Endodermal cell (in vitro differentiated cells): ENCODE results near the gene ARPP21. TPM values are rescaled to one million over a fixed set of nuclear protein-coding genes. Genes with fewer than 3 reads are reported as not detected.

Experiments used
- DNase-seq: peaks from one replicate; pipeline ENCODE4 v3.0.0-alpha.2; 2017
- H3K27ac ChIP-seq: 2 replicates; pipeline ENCODE4 v1.5.1; 2013; ENCODE audit warnings: mild to moderate bottlenecking, low read depth, low read length, moderate library complexity
- H3K27me3 ChIP-seq: 2 replicates; pipeline ENCODE4 v1.6.1; 2013; ENCODE audit warnings: mild to moderate bottlenecking, low read length, moderate library complexity; ENCODE audit not compliant: insufficient read depth, control insufficient read depth, poor library complexity, severe bottlenecking
- H3K36me3 ChIP-seq: 2 replicates; pipeline ENCODE4 v1.7.0; 2013; ENCODE audit warnings: mild to moderate bottlenecking, low read length, moderate library complexity; ENCODE audit not compliant: control insufficient read depth, insufficient read depth
- H3K4me1 ChIP-seq: one replicate; pipeline ENCODE4 v1.7.0; 2013; ENCODE audit warnings: low read length; ENCODE audit not compliant: control insufficient read depth, insufficient read depth
- H3K4me3 ChIP-seq: 2 replicates; pipeline ENCODE4 v1.5.1; 2013; ENCODE audit warnings: mild to moderate bottlenecking, low read length, moderate library complexity
- H3K9ac ChIP-seq: 2 replicates; pipeline ENCODE4 v1.6.1; 2013; ENCODE audit warnings: mild to moderate bottlenecking, low read length, moderate library complexity; ENCODE audit not compliant: poor library complexity, severe bottlenecking; ENCODE audit errors: extremely low read depth
- H3K9me3 ChIP-seq: 2 replicates; pipeline ENCODE4 v1.6.1; 2013; ENCODE audit warnings: mild to moderate bottlenecking, low read length, moderate library complexity; ENCODE audit not compliant: control insufficient read depth
- H3K27ac Mint-ChIP-seq: 2 replicates; pipeline ENCODE4 v1.8.0; 2020; ENCODE audit warnings: mixed read lengths
- H3K27me3 Mint-ChIP-seq: 2 replicates; pipeline ENCODE4 v1.8.0; 2021; ENCODE audit warnings: mild to moderate bottlenecking, mixed read lengths; ENCODE audit not compliant: insufficient read depth
- H3K36me3 Mint-ChIP-seq: 2 replicates; pipeline ENCODE4 v1.8.0; 2020; ENCODE audit warnings: low read depth, mixed read lengths
- H3K4me1 Mint-ChIP-seq: 2 replicates; pipeline ENCODE4 v1.8.0; 2020; ENCODE audit warnings: mixed read lengths
- H3K4me3 Mint-ChIP-seq: 2 replicates; pipeline ENCODE4 v1.8.0; 2020; ENCODE audit warnings: mild to moderate bottlenecking, moderate library complexity, mixed read lengths
- H3K9me3 Mint-ChIP-seq: 2 replicates; pipeline ENCODE4 v1.8.0; 2020; ENCODE audit warnings: mild to moderate bottlenecking, mixed read lengths
- CTCF ChIP-seq: fragments of 200-600 bp; sonication (generic); conservative IDR thresholded peaks from 2 replicates; pipeline ENCODE4 v1.5.0; 2021; ENCODE audit warnings: antibody characterized with exemption, mild to moderate bottlenecking
- WGBS, 2 experiments: methylation state at CpG; one replicate each; pipeline versions ENCODE4 v1.1.5 to v1.1.7; 2013; ENCODE audit warnings: missing lambda C conversion rate in 2 of 2, mixed read lengths in 1 of 2; ENCODE audit not compliant: insufficient coverage in 1 of 2, insufficient read length in 1 of 2; 5-methylcytosine and 5-hydroxymethylcytosine counted together
- total RNA-seq, 2 donors: library from RNA; stranded (reverse); fragmentation: NEBNext Ultra II Directional in 1 of 2; extraction: Animal tissue kit (Norgen Biotek cat#: 25700) in 1 of 2; gene quantifications; 2 replicates in 1 of 2; 3 replicates in 1 of 2; pipeline ENCODE4 v1.2.1, GENCODE V29; 2021

Gene ARPP21
- total RNA-seq, 2 donors from 2014 or later, result not detected

GRCh38 chr3:35737080-35737479, 97.8 kb downstream of the ARPP21 start:
- Histone ChIP-seq H3K9me3 (no peaks in the 10 kb centered on the region), H3K4me1 (peaks cover 5% of the 10 kb centered on the region), H3K4me3 (no peak overlapping the region), H3K36me3 (no peaks in the 10 kb centered on the region), H3K27me3 (peaks cover 5% of the 10 kb centered on the region), H3K27ac (no peak overlapping the region), H3K9ac (no peak overlapping the region)
- 96 to 100% methylated on average over 1 to 6 of the region's 6 CpGs for WGBS, 2 experiments
- peaks cover 12% of the 10 kb centered on the region for H3K4me1 Mint-ChIP-seq
- TF ChIP-seq CTCF, result no peak
- no peak overlapping the region for H3K4me3 Mint-ChIP-seq
- H3K27me3 Mint-ChIP-seq, result peaks cover 54% of the 10 kb centered on the region
- DNase-seq, result no peak
- H3K9me3 Mint-ChIP-seq, result no peaks in the 10 kb centered on the region
- no peak overlapping the region for H3K27ac Mint-ChIP-seq
- no peaks in the 10 kb centered on the region for H3K36me3 Mint-ChIP-seq

- H3K27me3 ChIP-seq, result peaks cover 4% of the 10 kb centered on the region
- peaks cover 12% of the 10 kb centered on the region for H3K4me1 Mint-ChIP-seq
- DNase-seq, result no peak
- H3K36me3 ChIP-seq, result no peaks in the 10 kb centered on the region
- no peak for TF ChIP-seq CTCF
- H3K9ac ChIP-seq, result no peak overlapping the region
- H3K27ac ChIP-seq, result no peak overlapping the region
- H3K9me3 ChIP-seq, result no peaks in the 10 kb centered on the region
- peaks cover 54% of the 10 kb centered on the region for H3K27me3 Mint-ChIP-seq
- peaks cover 5% of the 10 kb centered on the region for H3K4me1 ChIP-seq
- H3K36me3 Mint-ChIP-seq, result no peaks in the 10 kb centered on the region
- no peaks in the 10 kb centered on the region for H3K9me3 Mint-ChIP-seq
- 97 to 100% methylated on average over 1 to 4 of the region's 4 CpGs for WGBS, 2 experiments
- H3K4me3 ChIP-seq, result no peak overlapping the region
- no peak overlapping the region for H3K4me3 Mint-ChIP-seq
- no peak overlapping the region for H3K27ac Mint-ChIP-seq
Observed at GRCh38 chr3:35737527-35737926, 98.2 kb downstream of the ARPP21 start.

GRCh38 chr3:35737934-35738706, 98.8 kb downstream of the ARPP21 start:
- H3K27ac Mint-ChIP-seq, result no peak overlapping the region
- Histone ChIP-seq H3K27me3 (peaks cover 4% of the 10 kb centered on the region), H3K9me3 (no peaks in the 10 kb centered on the region), H3K4me1 (peaks cover 5% of the 10 kb centered on the region), H3K27ac (no peak overlapping the region), H3K4me3 (no peak overlapping the region), H3K9ac (no peak overlapping the region), H3K36me3 (no peaks in the 10 kb centered on the region)
- no peaks in the 10 kb centered on the region for H3K36me3 Mint-ChIP-seq
- peaks cover 12% of the 10 kb centered on the region for H3K4me1 Mint-ChIP-seq
- no peak overlapping the region for H3K4me3 Mint-ChIP-seq
- 96 to 100% methylated on average over 3 to 4 of the region's 4 CpGs for WGBS, 2 experiments
- H3K9me3 Mint-ChIP-seq, result no peaks in the 10 kb centered on the region
- TF ChIP-seq CTCF, result no peak
- peaks cover 60% of the 10 kb centered on the region for H3K27me3 Mint-ChIP-seq
- DNase-seq, result no peak
